IMR-90 (cell line): ENCODE results near the gene GPR39. TPM values are rescaled to one million over a fixed set of nuclear protein-coding genes. Genes with fewer than 3 reads are reported as not detected.
A peak's percentile ranks its signal among the peaks of the same experiment; 100 is the strongest.

Experiments
- ATAC-seq: fragments of 200-7000 bp; cut with Tn5 transposase; 2 replicates; pipeline ENCODE4 v1.9.1; 2020; ENCODE audit warnings: low read depth, mild to moderate bottlenecking, moderate library complexity
- BruUV-seq: library from RNA; stranded (reverse); fragments of 400-500 nt; replicated peaks from 2 replicates; lab custom pipeline; 2021; lab: Mats Ljungman, UMichigan
- CTCF ChIA-PET: fragments of 300-600 bp; formaldehyde crosslinking; extraction: SDS; loops from one replicate; lab custom pipeline; 2021; ENCODE audit warnings: antibody characterized with exemption; lab: Yijun Ruan, JAX
- POLR2A ChIA-PET: fragments of 300-600 bp; sonication (Branson Sonifier 250); formaldehyde crosslinking; loops from one replicate; lab custom pipeline; 2022; ENCODE audit warnings: antibody characterized with exemption; ENCODE audit not compliant: unreplicated experiment; lab: Charles Lee
- DNase-seq: peaks from one replicate; pipeline ENCODE4 v3.0.0; 2013
- H2AFZ ChIP-seq: replicated peaks from 2 replicates; pipeline ENCODE3; 2013; ENCODE audit warnings: low read length, mild to moderate bottlenecking; ENCODE audit not compliant: poor library complexity
- H2AK5ac ChIP-seq: 2 replicates; pipeline ENCODE4 v1.6.1; 2013; ENCODE audit warnings: low read depth, low read length, inconsistent platforms
- H2AK9ac ChIP-seq: replicated peaks from 2 replicates; pipeline ENCODE3; 2013; ENCODE audit warnings: mild to moderate bottlenecking, low read depth, low read length, moderate library complexity; ENCODE audit not compliant: poor library complexity
- H2BK120ac ChIP-seq: 2 replicates; pipeline ENCODE4 v1.6.1; 2013; ENCODE audit warnings: low read depth, low read length, inconsistent platforms
- H2BK15ac ChIP-seq: 3 replicates; pipeline ENCODE4 v1.6.1; 2013; ENCODE audit warnings: low read depth, low read length, inconsistent platforms
- H2BK20ac ChIP-seq: 2 replicates; pipeline ENCODE4 v1.6.1; 2013; ENCODE audit warnings: low read depth, mild to moderate bottlenecking, inconsistent platforms, low read length, moderate library complexity
- H2BK5ac ChIP-seq: 2 replicates; pipeline ENCODE4 v1.6.1; 2013; ENCODE audit warnings: mild to moderate bottlenecking, low read depth, low read length, inconsistent platforms; ENCODE audit not compliant: poor library complexity, severe bottlenecking
- H3K14ac ChIP-seq: replicated peaks from 2 replicates; pipeline ENCODE4 v1.6.1; 2013; ENCODE audit warnings: low read depth, low read length, inconsistent platforms
- H3K18ac ChIP-seq: 2 replicates; pipeline ENCODE4 v1.6.1; 2013; ENCODE audit warnings: low read depth, low read length, control low read depth
- H3K23ac ChIP-seq: 2 replicates; pipeline ENCODE4 v1.6.1; 2013; ENCODE audit warnings: low read depth, low read length, inconsistent platforms
- H3K27ac ChIP-seq: 2 replicates; pipeline ENCODE4 v1.5.1; 2013; ENCODE audit warnings: mild to moderate bottlenecking, control low read depth, low read length; ENCODE audit not compliant: insufficient read depth
- H3K27me3 ChIP-seq: 2 replicates; pipeline ENCODE4 v1.6.1; 2013; ENCODE audit warnings: low read length; ENCODE audit not compliant: control insufficient read depth, insufficient read depth
- H3K36me3 ChIP-seq: 2 replicates; pipeline ENCODE4 v1.6.1; 2013; ENCODE audit warnings: low read length, mixed read lengths; ENCODE audit not compliant: control insufficient read depth, insufficient read depth
- H3K4ac ChIP-seq: 2 replicates; pipeline ENCODE4 v1.6.1; 2013; ENCODE audit warnings: low read depth, low read length, inconsistent platforms
- H3K4me1 ChIP-seq: 2 replicates; pipeline ENCODE4 v1.6.1; 2013; ENCODE audit warnings: low read length, mixed read lengths; ENCODE audit not compliant: control insufficient read depth, insufficient read depth
- H3K4me2 ChIP-seq: 2 replicates; pipeline ENCODE4 v1.6.1; 2013; ENCODE audit warnings: low read depth, mild to moderate bottlenecking, control low read depth, low read length, moderate library complexity
- H3K4me3 ChIP-seq: 2 replicates; pipeline ENCODE4 v1.5.1; 2013; ENCODE audit warnings: low read depth, mild to moderate bottlenecking, control low read depth, low read length, moderate library complexity; ENCODE audit not compliant: insufficient read depth
- H3K56ac ChIP-seq: 2 replicates; pipeline ENCODE4 v1.6.1; 2013; ENCODE audit warnings: low read length, inconsistent platforms; ENCODE audit not compliant: insufficient read depth; ENCODE audit errors: extremely low read depth
- H3K79me1 ChIP-seq, 2 experiments: 2 replicates each; pipeline ENCODE4 v1.6.1; 2013; ENCODE audit warnings: low read length in 2 of 2, inconsistent platforms in 1 of 2, low read depth in 1 of 2
- H3K9ac ChIP-seq: 2 replicates; pipeline ENCODE4 v1.6.1; 2013; ENCODE audit warnings: low read depth, low read length, control low read depth
- H3K9me1 ChIP-seq: 2 replicates; pipeline ENCODE4 v1.6.1; 2013; ENCODE audit warnings: low read length, inconsistent platforms; ENCODE audit not compliant: insufficient read depth
- H3K9me3 ChIP-seq: 2 replicates; pipeline ENCODE4 v1.6.1; 2013; ENCODE audit warnings: low read length; ENCODE audit not compliant: control insufficient read depth, insufficient read depth
- H4K20me1 ChIP-seq: 2 replicates; pipeline ENCODE4 v1.6.1; 2013; ENCODE audit warnings: low read length, inconsistent platforms; ENCODE audit not compliant: insufficient read depth
- H4K5ac ChIP-seq: 2 replicates; pipeline ENCODE4 v1.6.1; 2013; ENCODE audit warnings: mild to moderate bottlenecking, low read depth, low read length, control low read depth
- H4K8ac ChIP-seq, 2 experiments: 2 replicates each; pipeline ENCODE4 v1.6.1; 2013; ENCODE audit warnings: low read depth in 2 of 2, low read length in 2 of 2, control low read depth in 1 of 2, inconsistent platforms in 1 of 2
- H4K91ac ChIP-seq: 2 replicates; pipeline ENCODE4 v1.6.1; 2013; ENCODE audit warnings: low read depth, low read length, inconsistent platforms; ENCODE audit not compliant: insufficient read depth
- POLR2A ChIP-seq: IDR thresholded peaks from 2 replicates; pipeline ENCODE4 v1.6.1; 2012; ENCODE audit warnings: mild to moderate bottlenecking, low read depth, low read length
- RAD21 ChIP-seq: IDR thresholded peaks from 2 replicates; pipeline ENCODE4 v1.6.1; 2012; ENCODE audit warnings: low read length, improper control_type of control experiment
- SMC3 ChIP-seq: fragments of 150-350 bp; IDR thresholded peaks from 2 replicates; pipeline ENCODE4 v1.6.1; 2016; ENCODE audit warnings: low read depth, mild to moderate bottlenecking, antibody characterized with exemption, low read length, moderate library complexity
- WGBS, 2 experiments: methylation state at CpG; one replicate each; pipeline versions ENCODE4 v1.1.5 to v1.1.7; 2013; ENCODE audit warnings: missing lambda C conversion rate in 2 of 2; ENCODE audit not compliant: insufficient read length in 1 of 2; ENCODE audit errors: extremely low coverage in 2 of 2; 5-methylcytosine and 5-hydroxymethylcytosine counted together
- dilution Hi-C: fragments of 300-500 bp; cut with HindIII; formaldehyde crosslinking; loops from one replicate; pipeline ENCODE4 v1.14.3; 2018; ENCODE audit warnings: low sequenced_read_pairs; ENCODE audit not compliant: unreplicated experiment
- in situ Hi-C: fragments of 300-500 bp; cut with MboI; formaldehyde crosslinking; loops from 3 replicates; pipeline ENCODE4 v1.14.3; 2019; ENCODE audit warnings: low sequenced_read_pairs, inconsistent platforms, mixed read lengths
- intact Hi-C: fragments of 100-400 bp; cut with micrococcal nuclease; formaldehyde crosslinking; loops from 2 replicates; pipeline ENCODE4 v1.10.0; 2022
- polyA plus RNA-seq, 3 experiments: library from polyadenylated mRNA; depleted of rRNA; stranded (reverse); fragments of >200 nt; gene quantifications; 2 replicates each; pipeline ENCODE4 v1.2.3, GENCODE V29; 2012; ENCODE audit warnings: low replicate concordance in 1 of 3
- total RNA-seq: library from RNA; depleted of rRNA; stranded (reverse); fragments of >200 nt; gene quantifications from 2 replicates; pipeline ENCODE4 v1.2.3, GENCODE V29; 2012
- TF ChIP-seq, protein P1 (sequence below): fragments of 150-350 bp; IDR thresholded peaks from 2 replicates; pipeline ENCODE4 v1.6.1; 2017; ENCODE audit warnings: mild to moderate bottlenecking, antibody characterized with exemption, low read length, low read depth

The GPR39 gene
- total and polyA plus RNA-seq, 2 of the 4 experiments (the other 2 are of a cell fraction): 4.4 to 9.0 TPM

DNA sequence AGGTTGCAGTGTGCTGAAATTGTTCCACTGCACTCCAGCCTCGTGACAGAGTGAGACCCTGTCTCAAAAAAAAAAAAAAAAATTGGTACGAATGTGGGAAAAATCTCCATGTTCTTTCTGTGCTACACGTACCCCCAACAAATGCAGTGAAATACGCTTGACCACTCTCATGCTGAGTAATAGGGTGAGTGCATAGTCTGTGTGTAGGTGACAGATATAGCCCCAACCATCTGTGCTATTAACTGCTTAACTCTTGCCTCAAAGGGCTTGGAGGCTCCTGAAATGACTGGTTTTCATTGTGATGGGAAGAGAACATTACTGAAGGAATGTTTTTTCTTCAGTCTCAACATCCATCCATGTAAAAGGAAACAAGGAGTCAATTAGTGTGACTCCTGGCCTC, 237.7 kb downstream of the GPR39 start (continued):
- TF ChIP-seq, protein P1, sequence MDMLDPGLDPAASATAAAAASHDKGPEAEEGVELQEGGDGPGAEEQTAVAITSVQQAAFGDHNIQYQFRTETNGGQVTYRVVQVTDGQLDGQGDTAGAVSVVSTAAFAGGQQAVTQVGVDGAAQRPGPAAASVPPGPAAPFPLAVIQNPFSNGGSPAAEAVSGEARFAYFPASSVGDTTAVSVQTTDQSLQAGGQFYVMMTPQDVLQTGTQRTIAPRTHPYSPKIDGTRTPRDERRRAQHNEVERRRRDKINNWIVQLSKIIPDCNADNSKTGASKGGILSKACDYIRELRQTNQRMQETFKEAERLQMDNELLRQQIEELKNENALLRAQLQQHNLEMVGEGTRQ: no peak
- TF ChIP-seq POLR2A: no peak
- no peak for TF ChIP-seq RAD21

DNA sequence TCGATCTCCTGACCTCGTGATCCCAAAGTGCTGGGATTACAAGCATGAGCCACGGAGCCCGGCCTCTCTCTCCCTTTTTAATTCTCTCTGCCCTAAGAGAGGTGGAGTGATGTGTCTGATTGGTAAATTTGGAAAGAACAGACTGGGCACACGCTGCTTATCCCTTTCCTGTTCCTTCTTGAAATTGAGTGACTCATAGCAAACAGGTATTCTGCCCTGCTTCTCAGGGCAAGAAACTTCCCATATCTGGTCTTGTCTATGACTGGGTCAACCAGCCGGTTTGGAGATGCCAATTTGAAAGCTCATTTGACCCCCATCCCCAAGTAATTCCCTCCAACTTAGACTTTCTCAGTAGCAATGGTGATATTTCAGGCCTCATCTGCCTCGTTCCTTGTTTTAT, 238.4 kb downstream of the GPR39 start:
- Histone ChIP-seq H3K36me3 (peaks cover 11% of the 10 kb centered on the region; the same call in 1 of the 2 replicates), H3K4ac (peak overlapping the region; percentile 43; the same call in 1 of the 2 replicates), H4K20me1 (peaks cover 2% of the 10 kb centered on the region; the same call in 1 of the 2 replicates), H3K9ac (no peak overlapping the region), H3K79me1 (peaks cover 13 to 83% of the 10 kb centered on the region in 2 experiments), H3K23ac (peak overlapping the region; percentile 29; the same call in 1 of the 2 replicates), H3K9me3 (no peaks in the 10 kb centered on the region), H3K56ac (no peak overlapping the region), H2BK15ac (no peak overlapping the region), H3K14ac (no peak overlapping the region), H2AK9ac (no peak overlapping the region), H2AK5ac (no peak overlapping the region), H3K27me3 (no peaks in the 10 kb centered on the region), H3K4me1 (peaks cover 22% of the 10 kb centered on the region), H2AFZ (no peak overlapping the region), H3K4me3 (no peak overlapping the region), H4K91ac (no peak overlapping the region), H2BK20ac (no peak overlapping the region), H3K4me2 (no peak overlapping the region), H3K9me1 (peaks cover 27% of the 10 kb centered on the region), H2BK120ac (peak overlapping the region; percentile 16; the same call in 1 of the 2 replicates), H3K27ac (no peak overlapping the region), H4K8ac (peak overlapping the region in 1 of 2 experiments; percentile 59; a peak in 1 of 4 replicates), H2BK5ac (no peak overlapping the region), H3K18ac (no peak overlapping the region), H4K5ac (no peak overlapping the region)
- TF ChIP-seq POLR2A: no peak
- TF ChIP-seq SMC3: no peak
- TF ChIP-seq RAD21: no peak
- ChIA-PET CTCF (no interaction called here), POLR2A (no interaction called here)
- BruUV-seq: no TSS peak
- intact Hi-C loops (loop anchor here (5.0 kb wide), 1 partner anchor 517 kb away; no protein-coding TSS in a partner anchor), in situ Hi-C loops (loop anchor here (5.0 to 25.0 kb wide), 3 partner anchors 512 to 1182 kb away; partner anchors contain the start of gene NCKAP5), dilution Hi-C loops (no loop called here)
- DNase-seq (no peak), ATAC-seq (no peak)
- WGBS, 2 experiments: 100% methylated on average over 1 of the region's 7 CpGs; no CpG with 5 or more reads in 1 of the 2 experiments
